SH-SY5Y (cell line): ENCODE results near the gene SLK.

Experiments used
- GATA2 ChIP-seq: IDR thresholded peaks from 2 replicates; pipeline ENCODE4 v1.6.1; 2011; ENCODE audit warnings: mild to moderate bottlenecking, low read depth, low read length
- GATA3 ChIP-seq: IDR thresholded peaks from 2 replicates; pipeline ENCODE4 v1.6.1; 2011; ENCODE audit warnings: low read depth, mild to moderate bottlenecking, low read length, moderate library complexity

The SLK gene

DNA sequence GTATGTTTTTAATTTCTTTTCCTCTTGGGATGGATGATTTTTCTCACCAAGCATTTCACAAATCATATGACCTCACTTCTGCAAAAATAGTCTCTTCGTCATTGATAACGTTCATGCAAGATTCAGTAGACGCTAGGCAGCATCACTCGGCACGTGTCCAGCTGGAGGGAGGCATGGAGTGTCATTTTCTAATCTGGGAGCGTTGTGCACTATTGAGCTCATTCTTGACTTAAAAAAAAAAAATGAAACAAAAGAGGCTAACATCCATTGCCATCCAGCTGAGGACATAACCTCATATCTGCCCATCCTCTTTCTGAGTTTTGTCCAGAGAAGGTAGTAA lies 62.6 kb downstream of the SLK start:
- no peak for TF ChIP-seq GATA3
- no peak for TF ChIP-seq GATA2

DNA sequence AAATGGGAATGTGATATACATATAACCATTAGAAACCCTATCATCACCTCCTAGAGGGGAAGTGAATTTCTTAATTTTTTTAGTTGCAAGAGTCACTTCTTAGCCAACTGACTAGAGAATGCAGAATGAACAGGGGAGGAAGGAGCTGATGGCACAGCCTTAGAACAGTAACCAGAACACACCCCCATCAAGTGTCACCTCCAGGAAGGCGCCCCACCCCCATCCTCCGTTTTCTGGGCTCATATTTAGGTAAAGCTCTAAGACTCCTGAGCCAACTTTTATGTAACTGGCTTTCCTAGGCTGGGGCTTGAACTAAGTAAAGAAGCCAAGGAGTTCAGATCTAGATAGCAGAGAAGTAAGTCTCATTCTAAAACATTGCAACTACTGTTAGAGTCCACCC lies 64.7 kb downstream of the SLK start:
- no peak for TF ChIP-seq GATA3
- TF ChIP-seq GATA2, result no peak

DNA sequence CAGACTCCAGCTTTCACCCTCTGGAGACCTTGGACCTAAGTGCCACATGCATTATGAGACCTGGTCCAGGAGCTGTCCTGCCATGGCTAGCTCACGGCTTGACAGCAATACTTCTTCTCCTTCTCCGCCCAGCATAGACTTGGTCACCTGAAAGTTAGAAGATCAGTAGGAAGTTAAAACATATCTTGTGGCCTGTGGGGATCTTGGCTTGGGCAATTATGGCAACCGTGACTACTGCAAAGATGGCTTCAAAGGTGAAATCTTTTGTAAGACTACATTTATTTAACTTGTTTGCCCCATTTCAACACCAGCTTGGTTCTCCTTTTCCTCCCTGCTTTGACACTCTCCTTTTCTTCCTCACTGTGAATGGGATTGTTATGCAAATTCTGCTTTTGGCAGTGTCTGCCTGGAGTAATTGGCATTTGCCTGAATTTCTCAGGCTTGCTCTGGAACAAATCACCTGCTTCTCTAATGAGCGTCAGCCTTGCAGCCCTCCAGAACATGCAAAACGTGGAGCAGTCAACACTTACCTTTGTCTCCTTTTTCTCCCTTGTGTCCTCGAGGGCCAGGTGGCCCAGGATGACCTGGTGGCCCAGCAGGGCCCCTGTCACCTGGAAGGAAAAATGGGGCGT lies 65.3 kb downstream of the SLK start:
- no peak for TF ChIP-seq GATA2

DNA sequence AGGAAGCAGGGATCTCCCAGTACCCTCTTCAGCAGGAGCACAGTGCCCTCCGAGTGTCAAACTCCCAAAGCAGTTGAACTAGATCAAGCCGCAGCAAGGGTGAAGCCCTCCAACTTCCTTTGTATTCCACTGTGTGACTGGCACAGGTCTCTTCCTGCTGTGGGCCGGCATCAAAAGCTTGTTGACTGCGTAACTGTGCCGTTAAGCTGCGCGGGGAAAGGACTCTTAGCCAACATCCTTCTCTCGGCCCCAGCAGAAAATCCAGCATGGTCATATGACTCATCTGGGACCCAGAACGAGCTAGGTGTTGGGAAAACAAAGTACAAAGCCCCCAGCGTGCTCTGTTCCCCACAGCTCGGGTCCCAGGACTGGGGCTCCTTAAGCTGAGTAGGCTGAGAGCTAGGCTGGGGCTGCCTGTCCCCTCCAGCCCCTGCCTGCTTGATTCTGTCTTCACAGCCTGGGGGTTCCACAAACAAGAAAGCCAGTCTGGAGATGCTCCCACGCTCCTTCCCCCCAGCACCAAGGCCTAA lies 66.5 kb downstream of the SLK start:
- no peak for TF ChIP-seq GATA3
- no peak for TF ChIP-seq GATA2

DNA sequence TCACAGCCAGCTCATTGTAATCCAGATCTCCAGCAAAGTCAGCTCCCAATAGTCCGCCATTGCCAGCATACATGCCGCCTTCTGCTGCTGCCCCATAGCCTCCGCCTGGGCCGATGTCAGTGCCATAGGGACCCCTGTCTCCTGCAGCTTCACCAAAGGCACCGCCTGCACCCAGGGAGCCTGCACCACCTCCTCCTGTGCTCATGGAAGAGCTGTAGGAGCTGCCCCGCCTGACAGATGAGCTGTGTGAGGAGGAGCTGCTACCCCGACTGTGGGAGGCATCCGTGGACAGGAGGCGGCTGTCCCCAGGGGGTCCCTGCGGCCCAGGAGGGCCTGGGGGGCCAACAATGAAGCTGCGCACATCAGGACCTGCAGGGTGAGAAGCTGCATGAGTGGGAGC lies 67.0 kb downstream of the SLK start:
- TF ChIP-seq GATA3 (no peak), GATA2 (no peak)

DNA sequence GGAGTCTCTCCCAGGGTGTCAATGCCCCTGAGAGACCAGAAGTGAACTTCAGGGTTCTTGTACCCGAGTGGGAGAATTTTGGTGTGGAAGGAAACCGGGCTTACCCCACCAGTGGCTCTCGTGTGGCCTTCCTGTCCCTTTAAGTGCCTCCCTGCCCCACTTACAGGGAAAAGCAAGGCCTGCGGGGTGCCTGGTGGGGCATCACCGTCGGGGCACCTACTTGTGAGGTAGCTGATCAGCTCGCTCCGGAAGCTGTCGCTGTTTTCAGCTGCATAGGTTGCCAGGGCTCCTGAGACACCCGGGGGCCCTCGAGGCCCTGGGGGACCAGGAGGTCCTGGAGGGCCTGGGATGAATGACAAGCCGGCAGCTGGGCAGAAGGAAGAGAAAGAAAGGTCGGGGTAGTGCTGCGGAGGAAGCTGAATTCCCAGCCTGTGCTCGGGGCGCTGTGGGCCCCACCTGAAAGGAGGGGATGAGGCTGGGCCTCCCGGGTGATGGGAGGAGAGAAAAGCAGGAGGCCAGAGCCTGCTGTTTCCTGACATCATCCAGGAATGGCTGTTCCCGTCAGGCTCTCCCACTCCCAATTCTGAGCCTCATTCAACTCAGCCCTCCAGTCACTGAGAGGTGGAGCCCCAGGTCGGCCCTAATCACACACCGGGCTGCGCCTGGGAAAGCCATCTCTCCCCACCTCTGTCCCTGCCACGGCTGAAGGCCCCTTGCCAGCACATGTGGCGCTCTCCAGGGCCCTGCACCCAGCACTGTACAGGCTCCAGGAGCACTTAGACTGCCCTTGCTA lies 67.7 kb downstream of the SLK start:
- TF ChIP-seq GATA3 (no peak), GATA2 (no peak)

DNA sequence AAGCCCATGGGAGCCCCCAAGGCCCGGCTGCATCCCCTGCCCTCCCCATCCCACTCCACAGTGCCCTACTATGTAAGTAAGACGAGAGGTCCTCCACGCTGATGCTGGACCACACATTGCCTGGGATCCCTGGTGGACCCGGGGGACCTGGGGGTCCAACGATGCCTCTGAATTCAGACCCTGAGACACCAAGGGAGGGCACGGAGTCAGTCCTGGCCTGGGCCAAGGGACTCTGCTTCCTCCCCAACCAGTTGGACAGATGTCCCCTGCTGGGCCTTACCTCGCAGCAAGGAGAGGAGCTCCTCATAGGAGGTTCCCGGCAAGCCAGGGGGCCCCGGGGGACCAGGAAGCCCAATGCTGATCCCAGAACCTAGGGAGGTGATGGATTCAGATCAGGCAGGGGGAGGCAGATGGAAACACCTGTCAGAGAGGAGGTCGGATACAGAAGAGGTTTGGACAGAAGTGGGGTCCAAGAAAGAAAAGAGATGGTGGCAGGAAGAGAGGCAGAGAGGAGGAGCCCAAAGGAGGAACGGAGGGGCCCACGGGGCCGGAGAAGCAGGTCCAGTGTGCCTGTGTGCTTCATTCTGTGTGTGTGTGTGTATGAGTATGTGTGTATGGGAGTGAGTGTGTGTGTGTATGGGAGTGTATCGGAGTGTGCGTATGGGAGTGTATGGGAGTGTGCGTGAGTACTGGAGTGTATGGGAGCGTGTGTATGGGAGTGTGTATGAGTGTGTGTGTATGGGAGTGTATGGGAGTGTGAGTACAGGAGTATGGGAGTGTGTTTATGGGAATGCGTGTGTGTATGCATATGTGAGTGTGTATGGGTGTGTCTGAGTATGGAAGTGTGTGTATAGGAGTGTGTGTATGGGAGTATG lies 68.5 kb downstream of the SLK start:
- TF ChIP-seq GATA3 (no peak), GATA2 (no peak)

DNA sequence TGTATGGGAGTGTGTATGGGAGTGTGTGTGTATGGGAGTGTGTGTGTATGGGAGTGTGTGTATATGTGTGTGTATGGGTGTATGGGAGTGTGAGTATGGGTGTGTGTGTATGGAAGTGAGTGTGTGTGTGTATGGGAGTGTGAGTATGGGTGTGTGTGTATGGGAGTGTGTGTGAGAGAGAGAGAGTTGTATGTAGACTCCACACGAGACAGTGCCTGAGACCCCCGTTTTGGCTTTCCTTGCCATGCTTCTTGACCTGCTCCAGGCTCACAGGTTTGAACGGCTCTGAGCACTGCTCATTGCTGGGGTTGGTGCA lies 69.1 kb downstream of the SLK start:
- no peak for TF ChIP-seq GATA2
- no peak for TF ChIP-seq GATA3

DNA sequence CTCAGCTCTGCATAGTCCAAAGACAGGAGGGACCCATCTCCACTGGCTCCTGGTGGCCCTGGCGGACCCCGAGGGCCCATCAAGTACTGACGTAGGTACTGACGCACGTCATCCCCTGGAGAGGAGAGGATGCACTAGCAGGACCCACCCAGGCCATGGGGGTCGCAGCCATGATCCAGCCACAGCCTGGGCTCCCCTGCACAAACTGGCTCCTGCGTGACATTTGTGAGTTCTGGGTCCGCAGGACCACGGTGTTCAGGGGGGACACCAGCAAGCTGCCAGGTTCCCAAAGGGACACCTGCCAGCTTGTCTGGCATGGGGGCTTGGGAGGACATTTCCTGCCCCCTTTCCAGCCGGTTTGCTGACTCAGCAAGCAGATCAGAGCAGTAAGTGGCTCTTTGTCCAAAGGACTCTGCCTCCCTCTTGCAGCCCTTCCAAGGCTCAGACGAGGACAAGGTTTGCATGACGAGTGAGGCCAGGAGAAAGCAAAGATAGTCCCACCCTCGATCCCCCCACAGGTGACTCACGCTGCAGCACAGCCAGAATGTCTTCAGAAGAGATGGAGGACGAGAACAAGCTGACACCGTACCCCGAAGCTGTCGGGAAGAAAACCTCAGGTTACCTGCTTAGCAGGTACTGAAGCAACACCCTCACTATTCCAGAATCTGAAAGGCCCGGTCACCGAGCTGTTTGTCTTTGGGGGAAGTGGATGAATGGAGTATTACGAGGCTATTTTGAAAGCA lies 69.7 kb downstream of the SLK start:
- TF ChIP-seq GATA3 (no peak), GATA2 (no peak)

DNA sequence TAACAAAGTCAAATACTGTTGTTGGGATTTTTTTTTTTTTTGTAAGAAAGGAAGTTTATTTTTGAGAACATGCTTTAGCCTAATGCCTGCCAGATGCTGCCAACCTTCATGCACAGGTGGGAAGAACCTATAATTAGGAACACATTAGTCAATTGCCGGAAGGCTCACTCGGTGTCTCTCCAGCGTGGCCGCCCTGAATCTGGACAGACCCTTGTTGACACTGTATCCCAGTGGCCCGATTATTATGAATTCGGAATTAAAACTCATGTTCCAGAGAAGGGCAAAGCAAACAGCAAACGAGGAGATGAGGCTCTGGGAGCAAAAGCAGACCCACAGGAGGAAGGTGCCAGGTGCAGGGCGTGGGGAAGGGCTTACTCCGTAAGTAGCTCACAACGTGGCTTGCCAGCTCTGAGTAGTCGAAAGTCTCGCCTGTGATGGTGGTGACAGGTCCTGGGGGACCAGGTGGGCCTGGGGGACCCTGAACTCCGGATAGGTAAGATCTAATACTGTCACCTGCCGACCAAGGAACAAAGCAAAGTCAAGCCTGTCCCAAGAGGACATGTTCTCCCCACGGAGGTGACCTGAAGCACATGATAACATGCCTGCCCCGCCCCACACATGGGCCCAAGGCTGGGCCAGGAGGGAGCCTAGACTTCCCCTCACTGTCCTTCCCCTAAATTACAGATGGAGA lies 70.5 kb downstream of the SLK start:
- TF ChIP-seq GATA3 (no peak), GATA2 (no peak)

DNA sequence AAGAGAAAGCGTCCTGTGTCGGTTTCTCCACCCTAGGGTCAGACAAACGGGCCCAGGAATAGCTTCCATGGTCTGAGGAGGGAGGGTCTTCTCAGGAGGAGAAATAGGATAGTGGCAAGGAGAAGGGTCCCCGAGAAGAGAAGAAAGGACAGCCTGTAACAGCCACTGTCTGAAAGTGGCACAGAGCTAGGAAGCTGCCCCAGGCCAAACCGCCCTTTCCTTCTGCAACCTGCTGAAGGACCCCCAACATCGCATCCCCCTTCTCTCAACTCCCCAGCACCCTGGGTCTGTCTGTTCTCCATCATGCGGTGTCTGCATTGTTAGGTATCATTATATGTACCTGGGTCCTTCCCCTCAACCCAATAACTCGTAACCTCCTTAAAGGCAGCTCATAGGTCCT lies 71.6 kb downstream of the SLK start:
- TF ChIP-seq GATA2, result no peak
- TF ChIP-seq GATA3, result no peak

DNA sequence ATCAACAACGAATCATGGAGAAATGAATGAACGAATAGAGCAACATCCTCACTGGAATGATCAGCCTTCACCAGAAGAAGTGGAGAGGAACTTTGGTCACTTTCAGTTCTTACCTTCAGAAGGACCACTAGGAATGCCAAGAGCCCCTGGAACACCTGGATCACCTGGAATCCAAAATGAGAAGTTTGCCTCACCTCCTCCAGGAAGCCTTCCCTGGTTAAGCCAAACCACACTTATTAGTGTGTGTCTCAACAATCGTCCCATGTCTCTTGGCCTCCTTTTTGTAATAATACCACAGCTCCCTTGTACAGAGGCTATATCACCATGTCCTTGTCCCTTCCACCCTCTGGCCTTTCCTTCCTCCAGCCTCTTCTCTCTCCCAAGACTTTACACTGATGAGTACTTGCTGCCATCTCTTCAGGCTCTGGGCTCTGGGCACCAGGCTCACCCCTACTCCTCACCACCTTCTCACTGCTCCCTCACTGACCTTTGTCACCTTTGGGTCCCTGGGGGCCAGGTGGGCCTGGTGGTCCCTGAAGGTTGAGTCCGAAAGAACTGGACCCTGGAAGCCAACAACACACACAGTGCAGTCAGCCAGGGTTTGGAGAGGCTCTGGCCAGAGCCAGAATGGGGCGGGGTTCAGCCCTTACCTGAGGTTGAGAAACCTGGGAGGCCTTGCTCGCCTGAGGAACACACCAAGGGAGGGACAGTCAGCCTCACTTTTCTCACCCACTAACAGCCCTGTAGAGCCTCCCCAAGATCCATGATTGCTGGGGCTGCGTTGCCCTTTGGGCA lies 72.2 kb downstream of the SLK start:
- TF ChIP-seq GATA3, result no peak
- TF ChIP-seq GATA2, result no peak

DNA sequence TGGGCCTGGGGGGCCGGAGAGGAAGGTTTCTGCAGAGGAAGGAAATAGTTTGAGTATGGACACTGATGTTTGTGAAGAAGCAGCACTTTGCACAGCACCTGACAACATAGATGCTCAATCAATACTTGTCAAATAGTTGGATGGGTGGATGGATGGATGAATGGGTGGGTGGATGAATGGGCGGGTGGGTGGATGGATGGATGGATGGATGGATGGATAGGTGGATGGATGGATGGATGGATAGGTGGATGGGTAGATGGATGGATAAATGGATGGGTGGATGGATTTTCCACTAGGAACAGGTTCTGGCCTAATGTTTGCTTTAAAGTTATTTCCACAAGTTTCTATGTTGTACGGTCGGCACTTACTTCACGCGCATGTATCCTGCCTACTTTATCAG lies 73.4 kb downstream of the SLK start:
- no peak for TF ChIP-seq GATA3
- TF ChIP-seq GATA2, result no peak
